ENCODE measurements around the gene DCAF5. TPM values are rescaled to one million over a fixed set of nuclear protein-coding genes. Genes with fewer than 3 reads are reported as not detected.

The DCAF5 gene
- total and polyA plus RNA-seq, 9 donors, result 24.9 to 50.1 (median 42.4) TPM

- Histone ChIP-seq H3K9me3 (no peaks in the 10 kb centered on the region), H3K27me3 (no peaks in the 10 kb centered on the region), H3K4me1 (ENCODE audit: insufficient read depth) (no peaks in the 10 kb centered on the region), H3K27ac (no peak overlapping the region), H3K4me3 (no peak overlapping the region), H3K36me3 (no peaks in the 10 kb centered on the region)
- DNase-seq, result no peak
- intact Hi-C loops (cut with DNase I), result no loop called here
- TF ChIP-seq CTCF (IDR thresholded peaks at IDR 0.05), result no peak
- TF ChIP-seq POLR2A (IDR thresholded peaks at IDR 0.05), result no peak
- no peak for TF ChIP-seq EP300 (IDR thresholded peaks at IDR 0.05)
Observed at GRCh38 chr14:69064596-69064995, 88.3 kb downstream of the DCAF5 start.

GRCh38 chr14:69059658-69060623, 93.0 kb downstream of the DCAF5 start:
- intact Hi-C loops (cut with DNase I), result no loop called here
- no peaks in the 10 kb centered on the region for H3K27me3 ChIP-seq
- no peak overlapping the region for H3K27ac ChIP-seq
- no peaks in the 10 kb centered on the region for H3K36me3 ChIP-seq
- no peaks in the 10 kb centered on the region for H3K9me3 ChIP-seq
- no peaks in the 10 kb centered on the region for H3K4me1 ChIP-seq (ENCODE audit: insufficient read depth)
- TF ChIP-seq POLR2A (IDR thresholded peaks at IDR 0.05), result no peak
- no peak overlapping the region for H3K4me3 ChIP-seq
- DNase-seq, result no peak
- WGBS, 3 donors, result 74 to 80% (median 78%) methylated on average over 8 of the region's 8 CpGs

GRCh38 chr14:69055999-69056788, 96.7 kb downstream of the DCAF5 start:
- H3K36me3 ChIP-seq, result no peaks in the 10 kb centered on the region
- no peaks in the 10 kb centered on the region for H3K27me3 ChIP-seq
- TF ChIP-seq CTCF (IDR thresholded peaks at IDR 0.05), result no peak
- TF ChIP-seq EP300 (IDR thresholded peaks at IDR 0.05), result no peak
- no peak for TF ChIP-seq POLR2A (IDR thresholded peaks at IDR 0.05)
- 55 to 64% (median 62%) methylated on average over 3 of the region's 3 CpGs for WGBS, 3 donors
- peaks cover 16% of the 10 kb centered on the region for H3K4me1 ChIP-seq (ENCODE audit: insufficient read depth)
- intact Hi-C loops (cut with DNase I), result no loop called here
- no peak for DNase-seq
- H3K27ac ChIP-seq, result no peak overlapping the region
- H3K4me3 ChIP-seq, result no peak overlapping the region
- H3K9me3 ChIP-seq, result no peaks in the 10 kb centered on the region

GRCh38 chr14:69055125-69055524, 97.8 kb downstream of the DCAF5 start:
- H3K4me1 ChIP-seq (ENCODE audit: insufficient read depth), result peaks cover 17% of the 10 kb centered on the region

More at GRCh38 chr14:69055125-69055524, 97.8 kb downstream of the DCAF5 start:
- TF ChIP-seq CTCF (IDR thresholded peaks at IDR 0.05) (no peak), EP300 (IDR thresholded peaks at IDR 0.05) (no peak), POLR2A (IDR thresholded peaks at IDR 0.05) (no peak)
- no peaks in the 10 kb centered on the region for H3K27me3 ChIP-seq
- intact Hi-C loops (cut with DNase I), result no loop called here
- no peaks in the 10 kb centered on the region for H3K36me3 ChIP-seq
- 88 to 94% (median 92%) methylated on average over 21 of the region's 21 CpGs for WGBS, 3 donors
- no peak for DNase-seq
- H3K27ac ChIP-seq, result no peak overlapping the region
- H3K9me3 ChIP-seq, result no peaks in the 10 kb centered on the region
- H3K4me3 ChIP-seq, result no peak overlapping the region

All from ovary (tissue), 9 donors.